ENCODE measurements around the gene CMSS1. TPM values are rescaled to one million over a fixed set of nuclear protein-coding genes. Genes with fewer than 3 reads are reported as not detected.

Gene CMSS1
- total and polyA plus RNA-seq, 2 donors (not counting 1 experiment from before 2014, with no cell fraction given): 7.3 to 22.8 TPM

GRCh38 chr3:99856437-99857220, 39.0 kb downstream of the CMSS1 start:
- ATAC-seq (ENCODE audit: low read depth): no peak
- Histone ChIP-seq H3K4me2 (replicated peaks; ENCODE audit: low read depth, low read length, poor library complexity, severe bottlenecking) (no peak overlapping the region), H3K4me3 (ENCODE audit: control extremely low read depth in 1 of 5, extremely low read depth in 1 of 5, insufficient read depth in 1 of 5, low read depth in 2 of 5, low read length in 4 of 5) (no peak overlapping the region), H3K79me2 (ENCODE audit: control insufficient read depth, insufficient read depth, low read length) (peaks cover 5% of the 10 kb centered on the region), H4K20me1 (ENCODE audit: control insufficient read depth, insufficient read depth, low read length, poor library complexity, severe bottlenecking) (no peaks in the 10 kb centered on the region), H3K27me3 (replicated peaks in 1 of 4; ENCODE audit: control extremely low read depth in 1 of 4, control insufficient read depth in 3 of 4, insufficient read depth in 4 of 4, low read length in 3 of 4) (no peaks in the 10 kb centered on the region), H3K27ac (ENCODE audit: low read length in 2 of 2) (no peak overlapping the region), H2AFZ (ENCODE audit: insufficient read depth, low read depth, low read length, poor library complexity, severe bottlenecking) (no peak overlapping the region), H3K9ac (ENCODE audit: low read length) (no peak overlapping the region), H3K9me3 (ENCODE audit: control extremely low read depth in 1 of 3, control insufficient read depth in 2 of 3, insufficient read depth in 1 of 3, low read length in 2 of 3) (no peaks in the 10 kb centered on the region), H3K36me3 (replicated peaks in 1 of 2; ENCODE audit: control extremely low read depth in 1 of 2, control insufficient read depth in 1 of 2, extremely low read depth in 1 of 2, insufficient read depth in 2 of 2, low read length in 1 of 2) (no peaks in the 10 kb centered on the region), H3K4me1 (ENCODE audit: control insufficient read depth in 2 of 2, insufficient read depth in 2 of 2, low read length in 2 of 2) (no peaks in the 10 kb centered on the region)
- POLR2A ChIA-PET: no interaction called here
- Mint-ChIP-seq H3K27me3 (no peaks in the 10 kb centered on the region), H3K4me1 (peaks cover 3% of the 10 kb centered on the region), H3K27ac (no peak overlapping the region), H3K9me3 (ENCODE audit: insufficient read depth) (no peaks in the 10 kb centered on the region), H3K4me3 (no peak overlapping the region)
- DNase-seq: no peak
- TF ChIP-seq EZH2 (IDR thresholded peaks at IDR 0.05; ENCODE audit: borderline replicate concordance, insufficient read depth, low read depth, low read length, poor library complexity, severe bottlenecking): no peak
- TF ChIP-seq, protein P1, sequence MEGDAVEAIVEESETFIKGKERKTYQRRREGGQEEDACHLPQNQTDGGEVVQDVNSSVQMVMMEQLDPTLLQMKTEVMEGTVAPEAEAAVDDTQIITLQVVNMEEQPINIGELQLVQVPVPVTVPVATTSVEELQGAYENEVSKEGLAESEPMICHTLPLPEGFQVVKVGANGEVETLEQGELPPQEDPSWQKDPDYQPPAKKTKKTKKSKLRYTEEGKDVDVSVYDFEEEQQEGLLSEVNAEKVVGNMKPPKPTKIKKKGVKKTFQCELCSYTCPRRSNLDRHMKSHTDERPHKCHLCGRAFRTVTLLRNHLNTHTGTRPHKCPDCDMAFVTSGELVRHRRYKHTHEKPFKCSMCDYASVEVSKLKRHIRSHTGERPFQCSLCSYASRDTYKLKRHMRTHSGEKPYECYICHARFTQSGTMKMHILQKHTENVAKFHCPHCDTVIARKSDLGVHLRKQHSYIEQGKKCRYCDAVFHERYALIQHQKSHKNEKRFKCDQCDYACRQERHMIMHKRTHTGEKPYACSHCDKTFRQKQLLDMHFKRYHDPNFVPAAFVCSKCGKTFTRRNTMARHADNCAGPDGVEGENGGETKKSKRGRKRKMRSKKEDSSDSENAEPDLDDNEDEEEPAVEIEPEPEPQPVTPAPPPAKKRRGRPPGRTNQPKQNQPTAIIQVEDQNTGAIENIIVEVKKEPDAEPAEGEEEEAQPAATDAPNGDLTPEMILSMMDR (IDR thresholded peaks at IDR 0.05): no peak
- WGBS (ENCODE audit: insufficient coverage): no CpG with 5 or more reads among the region's 3 CpGs
- CTCF ChIA-PET: no interaction called here
- intact Hi-C loops (cut with micrococcal nuclease): no loop called here

GRCh38 chr3:99857278-99857677, 39.6 kb downstream of the CMSS1 start:
- Histone ChIP-seq H2AFZ (ENCODE audit: insufficient read depth, low read depth, low read length, poor library complexity, severe bottlenecking) (no peak overlapping the region), H3K27me3 (replicated peaks in 1 of 4; ENCODE audit: control extremely low read depth in 1 of 4, control insufficient read depth in 3 of 4, insufficient read depth in 4 of 4, low read length in 3 of 4) (no peaks in the 10 kb centered on the region), H3K27ac (ENCODE audit: low read length in 2 of 2) (no peak overlapping the region), H3K4me3 (ENCODE audit: control extremely low read depth in 1 of 5, extremely low read depth in 1 of 5, insufficient read depth in 1 of 5, low read depth in 2 of 5, low read length in 4 of 5) (no peak overlapping the region), H3K4me1 (ENCODE audit: control insufficient read depth in 2 of 2, insufficient read depth in 2 of 2, low read length in 2 of 2) (no peaks in the 10 kb centered on the region), H3K9me3 (ENCODE audit: control extremely low read depth in 1 of 3, control insufficient read depth in 2 of 3, insufficient read depth in 1 of 3, low read length in 2 of 3) (no peaks in the 10 kb centered on the region), H3K79me2 (ENCODE audit: control insufficient read depth, insufficient read depth, low read length) (peaks cover 5% of the 10 kb centered on the region), H4K20me1 (ENCODE audit: control insufficient read depth, insufficient read depth, low read length, poor library complexity, severe bottlenecking) (no peaks in the 10 kb centered on the region), H3K4me2 (replicated peaks; ENCODE audit: low read depth, low read length, poor library complexity, severe bottlenecking) (no peak overlapping the region), H3K9ac (ENCODE audit: low read length) (no peak overlapping the region), H3K36me3 (replicated peaks in 1 of 2; ENCODE audit: control extremely low read depth in 1 of 2, control insufficient read depth in 1 of 2, extremely low read depth in 1 of 2, insufficient read depth in 2 of 2, low read length in 1 of 2) (no peaks in the 10 kb centered on the region)
- H3K9me3 Mint-ChIP-seq (ENCODE audit: insufficient read depth): no peaks in the 10 kb centered on the region
- no CpG with 5 or more reads among the region's 1 CpG for WGBS (ENCODE audit: insufficient coverage)
- H3K4me3 Mint-ChIP-seq: no peak overlapping the region
- intact Hi-C loops (cut with micrococcal nuclease): no loop called here
- ChIA-PET POLR2A (no interaction called here), CTCF (no interaction called here)
- peaks cover 3% of the 10 kb centered on the region for H3K4me1 Mint-ChIP-seq
- H3K27me3 Mint-ChIP-seq: no peaks in the 10 kb centered on the region
- ATAC-seq (ENCODE audit: low read depth) (no peak), DNase-seq (no peak)
- no peak overlapping the region for H3K27ac Mint-ChIP-seq
- TF ChIP-seq, protein P1 (IDR thresholded peaks at IDR 0.05): no peak
- no peak for TF ChIP-seq EZH2 (IDR thresholded peaks at IDR 0.05; ENCODE audit: borderline replicate concordance, insufficient read depth, low read depth, low read length, poor library complexity, severe bottlenecking)

All from B cell (primary cell).